Measurements from ENCODE around the gene HELZ2.

GRCh38 chr20:63544958-63545516, 29.0 kb downstream of the HELZ2 start:
- no peak for TF ChIP-seq CTCF (IDR thresholded peaks at IDR 0.05)
- TF ChIP-seq ZBTB33 (IDR thresholded peaks at IDR 0.05; ENCODE audit: borderline replicate concordance, low read depth): no peak
- TF ChIP-seq TAF1 (IDR thresholded peaks at IDR 0.05; ENCODE audit: borderline replicate concordance, low read depth, low read length): no peak
- TF ChIP-seq RXRA (IDR thresholded peaks at IDR 0.05; ENCODE audit: borderline replicate concordance, low read depth): no peak
- TF ChIP-seq USF2 (IDR thresholded peaks at IDR 0.05; ENCODE audit: borderline replicate concordance, low read depth, low read length): no peak
- TF ChIP-seq POLR2AphosphoS5 (IDR thresholded peaks at IDR 0.05; ENCODE audit: low read depth, low read length): no peak
- no peak for TF ChIP-seq JUND (IDR thresholded peaks at IDR 0.05)
- no peak for TF ChIP-seq TEAD4 (IDR thresholded peaks at IDR 0.05; ENCODE audit: borderline replicate concordance, insufficient read depth)
- TF ChIP-seq REST (IDR thresholded peaks at IDR 0.05; ENCODE audit: low read depth, low read length): no peak

All from SK-N-SH (cell line).